Measurements from ENCODE around the gene ALPI.
"Not testable (repeated sequence)": the region's sequence is repeated elsewhere in the genome, so short reads cannot be mapped to it uniquely, and the experiment has no call there.

Gene ALPI

DNA sequence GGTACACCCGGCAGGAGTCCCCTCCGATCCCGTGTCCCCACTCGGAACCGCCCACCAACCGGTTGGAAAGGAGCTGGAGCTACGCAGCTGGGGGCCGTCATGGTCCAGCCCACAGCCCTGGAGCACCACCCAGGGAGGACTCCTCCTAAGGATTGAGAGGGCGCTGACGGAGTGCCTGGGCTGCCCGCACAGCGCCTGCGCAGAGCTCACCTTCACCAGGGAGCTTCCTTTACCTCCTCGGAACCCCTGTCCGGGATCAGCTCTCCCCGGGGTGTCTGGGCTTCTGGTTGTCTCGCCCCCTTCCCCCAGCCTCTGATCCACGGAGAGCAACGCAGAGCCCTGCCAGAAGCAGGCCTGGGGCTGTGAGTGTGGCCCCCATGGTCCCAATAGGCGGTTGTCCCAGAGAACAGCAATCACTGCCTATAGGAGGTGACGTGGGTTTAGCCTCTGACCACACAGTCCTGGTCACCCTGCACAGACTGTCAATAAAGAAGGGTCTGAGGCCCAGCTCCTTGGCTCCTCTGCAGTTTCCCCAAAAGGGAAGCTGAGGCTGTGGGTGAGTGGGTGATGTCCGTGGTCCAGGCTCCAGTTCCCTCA, 34.7 kb upstream of the ALPI start:
- DNase-seq (ENCODE audit: low spot score): no peak

DNA sequence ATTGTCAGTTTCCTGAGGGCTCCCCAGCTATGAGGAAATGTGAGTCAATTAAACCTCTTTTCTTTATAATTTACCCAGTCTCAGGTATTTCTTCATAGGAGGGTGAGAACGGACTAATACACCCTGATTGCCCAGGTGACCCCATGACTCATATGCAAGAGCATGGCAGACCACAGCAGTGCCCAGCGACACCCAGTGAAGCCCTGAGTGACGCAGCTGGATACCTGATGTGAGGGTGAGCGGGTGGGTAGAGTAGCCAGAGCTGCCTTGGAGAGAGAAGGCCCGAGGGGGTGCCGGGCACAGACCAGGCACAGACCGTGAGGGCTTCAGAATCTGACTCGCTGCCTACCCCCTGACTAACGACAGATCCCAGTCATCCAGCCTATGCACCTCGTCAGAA, 33.9 kb upstream of the ALPI start:
- DNase-seq (ENCODE audit: low spot score): no peak

DNA sequence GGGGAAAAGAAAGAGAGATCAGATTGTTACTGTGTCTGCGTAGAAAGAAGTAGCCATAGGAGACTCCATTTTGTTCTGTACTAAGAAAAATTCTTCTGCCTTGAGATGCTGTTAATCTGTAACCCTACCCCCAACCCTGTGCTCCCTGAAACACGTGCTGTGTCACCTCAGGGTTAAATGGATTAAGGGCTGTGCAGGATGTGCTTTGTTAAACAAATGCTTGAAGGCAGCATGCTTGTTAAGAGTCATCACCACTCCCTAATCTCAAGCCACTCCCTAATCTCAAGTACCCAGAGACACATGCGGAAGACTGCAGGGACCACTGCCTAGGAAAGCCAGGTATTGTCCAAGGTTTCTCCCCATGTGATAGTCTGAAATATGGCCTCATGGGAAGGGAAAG, 33.0 kb upstream of the ALPI start:
- not testable (repeated sequence) for DNase-seq (ENCODE audit: low spot score)

DNA sequence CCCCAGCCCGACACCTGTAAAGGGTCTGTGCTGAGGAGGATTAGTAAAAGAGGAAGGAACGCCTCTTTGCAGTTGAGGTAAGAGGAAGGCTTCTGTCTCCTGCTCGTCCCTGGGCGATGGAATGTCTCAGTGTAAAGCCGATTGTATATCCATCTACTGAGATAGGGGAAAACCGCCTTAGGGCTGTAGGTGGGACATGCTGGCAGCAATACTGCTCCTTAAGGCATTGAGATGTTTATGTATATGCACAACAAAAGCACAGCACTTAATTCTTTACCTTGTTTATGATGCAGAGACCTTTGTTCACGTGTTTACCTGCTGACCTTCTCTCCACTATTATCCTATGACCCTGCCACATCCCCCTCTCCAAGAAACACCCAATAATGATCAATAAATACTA, 32.5 kb upstream of the ALPI start:
- not testable (repeated sequence) for DNase-seq (ENCODE audit: low spot score)

DNA sequence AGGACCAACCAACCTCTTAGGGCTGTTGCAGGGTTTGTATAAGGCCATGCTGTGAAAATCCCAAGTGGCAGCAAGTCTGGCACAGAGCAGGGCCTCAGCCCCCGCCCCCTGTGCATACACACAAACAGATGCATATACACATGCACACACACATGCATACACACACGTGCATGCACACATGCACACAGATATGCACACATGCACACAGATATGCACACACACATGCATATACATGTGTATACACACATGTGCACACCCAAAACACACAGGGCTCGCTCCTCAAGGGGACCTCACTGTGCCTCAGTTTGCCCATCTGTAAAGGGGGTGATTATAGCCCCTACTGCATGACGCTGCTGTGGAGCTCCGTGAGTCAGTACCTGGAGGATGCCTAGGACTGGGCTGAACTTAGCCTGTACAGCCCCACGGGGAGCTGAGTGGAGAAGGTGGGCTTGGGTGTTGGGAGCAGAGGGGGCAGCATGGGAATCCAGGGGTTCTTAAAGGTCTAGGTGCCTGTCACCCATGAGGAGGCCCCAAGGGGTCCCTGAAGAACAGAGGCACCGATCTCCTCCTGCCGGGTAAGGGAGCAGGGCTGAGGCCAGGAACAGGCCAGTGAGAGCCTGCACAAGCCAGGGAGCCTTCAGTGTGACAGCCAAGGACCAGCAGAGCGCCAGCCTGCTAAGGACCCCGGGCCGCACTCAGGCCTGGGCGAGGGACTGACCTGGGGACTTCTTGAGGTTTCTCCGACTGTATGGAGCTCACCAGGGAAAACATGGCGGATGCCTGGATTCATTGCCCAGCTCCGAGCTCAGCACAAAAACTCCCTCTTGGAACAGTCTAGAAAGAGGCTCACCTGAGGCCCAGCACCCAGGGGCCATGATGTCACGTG, 24.0 kb upstream of the ALPI start:
- DNase-seq (ENCODE audit: low spot score): no peak

DNA sequence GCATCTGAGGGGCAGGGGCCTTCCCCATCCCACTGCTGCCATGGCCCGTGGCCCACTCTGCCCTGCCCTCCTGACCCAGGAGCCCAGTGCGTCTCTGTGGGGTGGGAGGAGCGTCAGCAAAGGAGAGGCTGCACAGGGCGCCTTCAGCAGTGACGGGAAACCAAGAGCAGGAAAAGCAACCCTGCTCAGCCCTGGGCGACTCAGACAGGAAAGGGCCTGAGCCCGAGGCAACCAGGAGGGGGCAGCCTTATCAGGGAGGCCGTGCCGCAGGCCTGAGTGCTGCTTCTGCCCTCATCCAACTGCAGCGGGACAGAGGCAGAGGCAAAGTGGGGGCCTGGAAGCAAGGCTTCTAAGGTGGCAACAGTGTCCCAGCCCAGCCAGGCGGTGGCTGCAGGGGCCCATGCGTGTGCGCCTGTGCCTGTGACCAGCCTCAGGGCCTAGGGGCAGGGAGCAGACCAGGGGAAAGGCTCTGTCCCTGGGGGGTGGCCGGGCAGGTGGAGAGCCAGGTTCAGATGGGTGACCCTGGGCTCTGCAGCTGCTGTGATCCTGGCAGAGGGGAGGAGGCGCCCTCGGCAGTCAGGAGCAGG, 23.3 kb upstream of the ALPI start:
- DNase-seq (ENCODE audit: low spot score): no peak

DNA sequence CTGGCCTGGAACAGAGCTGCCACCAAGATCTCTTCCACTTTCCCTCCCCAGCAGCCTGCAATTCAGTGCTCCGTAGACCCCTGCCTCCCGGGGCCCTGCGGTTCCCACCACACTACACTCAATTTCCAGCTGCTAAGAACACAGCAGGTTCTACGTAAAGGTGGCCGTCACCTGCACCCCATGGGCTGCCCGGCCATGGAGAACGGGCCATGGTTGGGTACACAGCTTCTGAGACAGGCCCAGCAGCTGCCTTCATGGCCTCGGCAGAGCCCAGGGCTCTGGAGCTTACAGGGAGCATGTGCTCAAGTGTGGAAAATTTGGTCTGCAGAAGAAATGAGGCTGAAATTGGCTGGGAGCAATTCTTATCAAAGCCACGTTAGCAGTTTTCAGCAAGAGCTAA, 22.3 kb upstream of the ALPI start:
- DNase-seq (ENCODE audit: low spot score): not testable (repeated sequence)

DNA sequence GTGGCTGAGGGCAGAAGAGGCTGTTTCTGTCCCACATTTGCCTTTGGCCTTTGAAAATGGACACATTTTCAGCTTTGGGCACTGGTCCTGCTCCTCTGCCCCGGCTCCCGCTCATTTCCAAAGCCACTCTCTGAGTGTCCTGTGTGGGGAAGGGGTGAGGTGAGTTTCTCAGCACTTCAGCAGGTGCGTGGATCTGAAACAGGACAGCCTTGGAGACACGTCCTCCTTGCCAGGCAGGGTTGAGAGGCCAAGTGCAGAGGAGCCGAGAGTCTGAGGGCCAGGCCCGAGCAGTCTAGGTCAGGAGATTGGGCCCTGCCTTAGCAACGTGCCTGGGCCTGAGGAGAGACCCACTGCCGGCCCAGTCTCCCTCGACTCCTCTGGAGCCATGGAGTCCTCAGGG, 21.9 kb upstream of the ALPI start:
- no peak for DNase-seq (ENCODE audit: low spot score)

DNA sequence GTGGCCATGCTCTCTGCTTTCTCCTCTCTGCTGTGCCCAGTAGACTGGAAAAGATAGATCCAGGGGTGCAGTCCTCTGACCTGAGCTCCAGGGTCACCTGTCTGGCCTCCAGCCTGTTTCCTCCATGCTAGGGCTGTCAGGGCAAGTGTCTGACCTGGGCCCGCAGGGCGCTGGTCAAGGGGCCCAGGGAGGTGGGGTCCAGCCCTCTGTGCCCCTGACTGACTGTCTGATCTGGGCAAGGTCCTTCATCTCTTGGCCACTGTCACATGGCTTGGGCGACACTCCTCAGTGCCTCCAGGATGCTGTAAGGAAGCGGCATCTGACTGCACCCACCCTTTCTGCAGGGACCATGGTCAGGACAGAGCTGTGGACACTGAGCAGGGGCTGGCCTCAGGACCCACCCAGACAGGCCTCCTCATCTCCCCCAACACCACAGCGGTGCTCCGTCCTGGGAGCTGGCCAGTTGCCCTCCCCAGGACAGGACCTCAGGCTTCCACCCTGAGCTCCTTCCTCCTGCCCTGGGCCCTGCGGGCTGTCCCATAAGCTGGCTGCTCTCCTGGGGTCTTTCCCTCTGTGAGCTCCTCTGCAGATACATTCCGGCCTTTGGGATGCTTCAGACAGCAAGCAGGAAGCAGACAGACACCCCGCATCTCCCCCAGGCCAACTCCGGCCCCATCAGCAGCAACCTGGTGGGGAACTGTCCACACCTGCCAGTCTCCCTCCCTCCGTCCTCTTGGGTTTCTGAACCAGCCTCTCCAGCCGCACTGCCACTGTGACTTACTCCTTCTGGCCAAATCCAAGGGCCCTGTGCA, 21.2 kb upstream of the ALPI start:
- DNase-seq (ENCODE audit: low spot score): no peak

DNA sequence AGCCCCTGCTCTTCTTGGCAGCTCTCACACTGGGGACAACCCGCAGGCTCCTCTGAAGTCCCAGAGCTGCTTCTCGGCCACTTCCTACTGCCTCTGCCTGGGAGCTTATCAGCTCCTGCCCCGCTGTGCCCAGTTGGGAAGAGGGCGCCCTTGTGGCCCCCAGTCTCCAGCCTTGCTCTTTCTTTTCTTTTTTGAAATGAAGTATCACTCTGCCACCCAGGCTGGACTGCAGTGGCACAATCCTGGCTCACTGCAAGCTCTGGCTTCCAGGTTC, 20.6 kb upstream of the ALPI start:
- DNase-seq (ENCODE audit: low spot score): no peak

DNA sequence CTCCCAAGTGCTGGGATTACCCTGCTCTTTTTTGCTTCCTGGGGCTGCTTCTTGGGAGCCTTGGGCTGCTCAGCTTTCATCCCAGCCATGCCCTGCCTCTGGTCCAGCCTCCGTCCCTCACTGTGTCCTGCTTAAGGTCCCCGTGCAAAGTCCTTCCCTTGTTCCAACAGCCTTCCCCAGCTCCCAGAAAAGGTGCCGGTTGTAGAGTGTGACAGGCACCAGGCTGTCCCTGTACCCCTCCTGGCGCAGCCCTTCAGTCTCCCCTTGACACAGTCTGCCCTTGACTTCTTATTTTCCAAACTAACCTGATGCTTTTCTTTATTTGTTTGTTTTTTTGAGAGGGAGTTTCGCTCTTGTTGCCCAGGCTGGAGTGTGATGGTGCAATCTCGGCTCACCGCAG, 20.1 kb upstream of the ALPI start:
- no peak for DNase-seq (ENCODE audit: low spot score)

DNA sequence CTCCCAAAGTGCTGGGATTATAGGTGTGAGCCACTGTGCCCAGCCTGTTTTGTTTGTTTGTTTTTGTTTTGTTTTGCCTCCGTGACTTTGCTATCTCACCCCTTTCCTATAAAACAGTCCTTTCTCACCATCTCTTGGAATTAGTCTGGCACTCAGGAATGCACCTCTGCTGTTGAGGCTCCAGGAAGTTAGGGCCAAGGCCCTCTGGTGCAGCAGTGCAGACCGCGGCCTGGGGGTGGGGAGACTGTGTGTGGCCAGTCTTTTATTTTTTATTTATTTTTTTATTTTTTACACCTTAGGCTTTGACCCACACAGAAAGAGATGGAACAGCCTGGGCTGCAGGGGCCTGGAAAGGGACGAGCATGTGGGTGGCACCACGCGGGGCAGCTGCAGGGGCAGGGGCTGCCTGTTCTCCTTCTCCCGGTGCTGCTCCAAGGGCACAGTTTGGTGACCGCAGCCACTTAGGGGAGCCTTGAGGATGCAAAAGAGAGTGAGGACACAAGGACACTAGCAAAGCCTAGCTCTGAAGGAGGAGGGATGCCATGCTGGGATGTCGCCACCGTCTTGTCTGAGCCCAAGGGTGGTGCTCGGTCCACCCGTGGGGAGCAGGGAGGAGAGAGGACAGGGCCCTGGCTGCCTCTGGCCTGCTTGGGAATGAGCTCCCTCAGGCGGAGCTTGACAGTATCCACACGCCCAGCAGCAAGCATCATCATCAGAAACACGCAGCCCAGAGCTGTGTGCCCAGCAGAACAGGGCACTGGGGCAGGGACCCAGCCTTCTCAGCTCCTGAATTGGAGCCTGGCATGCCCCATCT, 19.4 kb upstream of the ALPI start:
- DNase-seq (ENCODE audit: low spot score): no peak

DNA sequence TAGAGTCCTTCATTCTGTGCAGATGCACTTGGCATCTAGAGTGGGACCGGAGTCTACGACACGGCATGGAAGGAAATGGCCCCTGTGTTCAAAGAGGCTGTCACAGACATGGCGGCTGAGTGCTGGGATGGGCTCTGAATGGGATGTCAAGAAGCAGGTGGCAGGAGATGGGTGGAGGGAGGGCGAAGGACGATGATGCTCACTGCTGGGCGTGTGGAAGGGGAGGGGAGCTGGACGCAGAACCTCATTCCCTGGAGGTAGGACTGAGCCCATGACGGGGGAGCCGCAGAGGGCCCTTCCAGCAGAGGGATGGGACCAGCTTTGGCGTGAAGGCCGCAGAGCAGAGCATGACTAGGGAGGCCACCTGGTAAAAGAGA, 18.8 kb upstream of the ALPI start:
- no peak for DNase-seq (ENCODE audit: low spot score)

DNA sequence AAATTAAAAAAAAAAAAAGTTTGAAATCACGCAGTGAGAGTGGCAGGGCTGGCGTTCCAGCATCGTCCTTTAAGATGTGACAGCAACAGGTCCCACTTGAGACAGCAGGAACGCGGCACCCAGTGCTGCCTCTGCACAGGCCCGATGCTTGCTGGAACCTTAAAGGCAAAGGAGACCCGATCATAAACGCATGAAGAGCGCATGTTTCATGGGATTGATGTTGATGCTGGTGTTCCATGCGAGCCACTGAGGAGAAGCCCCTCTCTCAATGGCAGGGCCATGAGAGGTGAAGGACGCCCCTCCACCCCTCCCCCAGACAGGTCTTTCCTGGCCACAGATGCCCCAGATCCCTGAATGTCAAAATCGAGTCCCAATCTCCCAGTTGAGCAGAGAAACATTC, 17.9 kb upstream of the ALPI start:
- no peak for DNase-seq (ENCODE audit: low spot score)

DNA sequence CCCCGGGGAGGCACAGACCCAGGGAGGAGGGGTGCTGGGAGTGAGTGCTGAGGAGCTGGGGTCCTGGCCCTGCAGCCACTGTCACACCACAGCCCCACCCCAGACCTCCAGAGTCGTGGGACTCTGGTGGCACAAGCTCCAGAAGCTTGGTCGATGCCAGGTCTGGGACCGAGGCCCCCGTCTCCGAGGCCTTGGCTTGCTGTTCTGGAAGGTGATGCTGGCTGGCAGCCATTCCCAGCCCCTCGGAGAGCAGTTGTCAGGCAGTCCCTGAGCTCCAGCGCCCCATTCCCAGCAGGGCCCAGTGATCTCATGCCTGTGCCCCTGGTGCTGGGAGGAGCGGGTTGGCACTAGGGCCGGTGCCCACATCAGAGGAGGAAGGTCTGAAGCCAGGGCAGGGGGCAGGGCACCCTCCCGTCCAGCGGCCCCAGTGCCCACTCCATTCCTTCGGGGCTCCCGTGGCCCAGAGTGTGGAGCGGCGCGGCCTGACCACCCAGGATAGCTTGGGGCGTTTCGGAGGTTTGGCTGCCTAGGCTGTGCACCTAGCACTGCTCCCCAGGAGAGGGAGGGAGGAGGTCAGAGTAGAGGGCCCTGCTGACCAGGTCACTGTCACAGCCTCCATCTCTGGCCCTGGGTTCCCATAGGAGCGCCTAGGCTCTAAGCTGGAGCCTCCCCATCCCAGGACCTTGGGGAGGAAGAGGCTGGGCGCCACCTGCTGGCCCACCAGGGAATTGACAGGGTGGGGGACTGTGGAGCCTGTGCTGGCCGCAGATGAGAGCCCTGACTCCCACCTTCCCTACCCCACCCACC, 16.8 kb upstream of the ALPI start:
- DNase-seq (ENCODE audit: low spot score): no peak

DNA sequence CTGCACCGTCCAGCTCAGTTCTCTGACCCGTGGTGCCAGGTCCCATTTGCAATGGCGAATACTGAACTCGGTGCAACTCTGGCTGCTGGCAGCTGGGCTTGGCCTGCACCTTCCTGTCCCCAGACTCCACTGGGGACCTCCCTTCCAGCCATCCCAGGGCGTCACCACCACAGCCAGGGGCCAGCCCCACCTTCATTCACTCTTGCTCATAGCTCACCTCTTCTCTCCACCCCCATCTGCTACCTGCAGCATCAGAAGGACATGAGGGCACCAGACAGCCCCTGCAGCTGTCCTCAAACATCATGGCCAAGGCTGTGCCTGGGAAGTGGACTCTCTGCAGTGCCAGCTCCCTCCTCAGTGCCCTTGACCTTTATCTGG, 16.2 kb upstream of the ALPI start:
- no peak for DNase-seq (ENCODE audit: low spot score)

DNA sequence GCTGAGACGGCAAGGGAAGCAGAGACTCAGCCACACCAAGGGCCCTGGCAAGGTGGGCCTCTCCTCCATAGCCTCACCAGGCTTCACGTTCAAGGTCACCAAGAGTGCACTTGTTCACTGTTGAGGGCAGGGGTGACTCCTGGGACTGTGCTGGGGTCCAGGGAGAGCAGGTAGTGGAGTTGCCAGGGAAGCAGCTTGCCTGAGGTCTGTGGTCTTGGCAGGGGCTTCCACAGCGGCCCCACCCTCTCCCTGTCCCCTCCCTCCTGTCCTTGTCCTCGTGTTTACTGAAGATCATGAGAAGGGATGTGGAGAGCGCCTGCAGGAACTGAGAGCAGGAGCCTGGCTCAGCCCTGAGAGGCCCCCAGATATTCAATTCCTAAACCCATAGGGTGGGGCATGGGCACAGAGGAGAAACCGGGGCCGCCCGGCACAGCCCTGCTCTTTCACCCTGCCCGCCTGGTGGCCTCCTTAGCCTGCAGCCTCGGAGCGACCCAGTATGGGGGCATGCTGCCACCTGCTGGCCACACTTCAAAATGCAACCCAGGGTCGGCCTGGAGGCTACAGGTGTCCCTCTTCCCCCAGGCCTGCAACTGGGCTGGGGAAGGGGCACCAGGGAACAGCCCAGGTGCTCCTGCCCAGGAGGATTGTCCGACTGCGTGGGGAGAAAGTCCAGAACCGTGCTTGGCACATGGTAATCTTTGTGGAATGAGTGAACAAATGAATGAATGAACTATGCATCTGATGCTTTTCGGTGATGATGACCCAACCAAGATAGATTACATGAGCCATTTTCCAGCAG, 15.5 kb upstream of the ALPI start:
- DNase-seq (ENCODE audit: low spot score): peak; percentile 59

DNA sequence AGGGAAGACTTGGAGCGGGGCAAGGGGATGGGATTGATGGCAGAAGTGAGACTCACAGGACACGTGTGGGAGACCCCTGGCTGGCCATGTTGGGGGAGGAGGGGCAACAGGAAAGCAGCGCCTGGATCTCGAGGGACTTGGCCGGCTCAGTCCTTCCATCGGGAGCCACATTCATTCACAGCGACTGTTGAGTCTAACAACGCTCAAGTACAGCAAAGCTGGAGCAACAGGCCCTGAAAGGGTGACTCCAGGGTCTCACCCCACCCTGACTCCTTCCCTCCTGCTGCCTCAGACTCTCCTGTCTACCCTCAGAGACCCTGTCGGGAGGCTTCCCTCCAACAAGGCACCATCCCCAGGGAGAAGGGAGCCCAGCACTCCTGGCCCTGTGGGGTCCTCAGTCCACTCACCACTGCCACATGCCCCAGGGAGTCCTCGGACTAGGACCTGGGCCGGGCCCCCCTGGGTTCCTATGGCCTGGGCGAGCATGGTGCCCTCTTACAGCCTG, 14.8 kb upstream of the ALPI start:
- no peak for DNase-seq (ENCODE audit: low spot score)

DNA sequence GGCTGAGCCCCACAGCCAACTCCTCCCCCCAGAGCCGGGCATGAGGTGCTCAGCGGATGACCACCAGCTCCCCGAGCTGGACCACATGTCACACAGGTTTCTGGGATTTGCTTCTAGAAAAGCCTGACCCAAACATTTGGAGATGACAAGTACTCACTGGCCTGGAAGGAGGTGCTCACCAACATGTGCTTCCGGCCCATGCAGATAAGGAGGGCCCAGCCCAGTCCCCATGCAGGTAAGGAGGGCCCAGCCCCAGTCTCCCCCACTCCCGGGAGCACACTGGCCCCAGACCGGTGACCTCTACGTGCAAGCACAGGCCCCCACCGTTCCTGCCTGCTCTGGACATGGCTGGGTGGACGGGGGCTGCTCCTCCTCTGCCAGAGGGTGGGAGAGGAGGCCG, 14.0 kb upstream of the ALPI start:
- DNase-seq (ENCODE audit: low spot score): not testable (repeated sequence)

DNA sequence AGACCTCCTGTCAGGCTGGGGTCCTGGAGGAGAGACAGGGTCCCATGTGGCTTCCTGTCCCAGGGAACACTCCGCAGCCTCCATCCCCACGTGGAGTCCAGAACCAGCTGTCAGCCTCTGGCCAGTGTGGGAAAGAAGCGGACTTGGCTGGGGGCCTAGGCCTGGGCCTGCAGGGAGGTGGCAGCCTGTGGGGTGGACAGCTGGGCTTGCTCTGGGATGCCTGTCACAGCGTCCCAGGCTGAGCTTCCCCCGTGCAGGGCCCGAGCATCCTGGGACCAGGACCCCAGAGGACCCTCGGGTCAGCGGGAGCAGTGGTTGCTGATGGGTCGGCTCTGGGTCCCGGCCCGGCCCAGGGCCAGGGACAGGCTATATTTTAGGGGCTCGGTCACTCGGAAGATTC, 13.5 kb upstream of the ALPI start:
- DNase-seq (ENCODE audit: low spot score): not testable (repeated sequence)
